Measurements from ENCODE around the gene NUP50. TPM values are rescaled to one million over a fixed set of nuclear protein-coding genes. Genes with fewer than 3 reads are reported as not detected.
A peak's percentile ranks its signal among the peaks of the same experiment; 100 is the strongest.

The NUP50 gene
- total and polyA plus RNA-seq, 2 of the 13 experiments (the other 11 are each of a cell fraction or from before 2014, with no cell fraction given): 14.2 to 52.4 TPM

- no peak for TF ChIP-seq ZBTB46 (CRISPR knock-in tag; IDR thresholded peaks at IDR 0.05; ENCODE audit: borderline replicate concordance)
- no peak for TF ChIP-seq DBP (CRISPR knock-in tag; IDR thresholded peaks at IDR 0.05; ENCODE audit: not compliant biosample characterization)
- peak; percentile 97 for TF ChIP-seq ZNF558 (CRISPR knock-in tag; IDR thresholded peaks at IDR 0.05; ENCODE audit: borderline replicate concordance)
- peak; percentile 67; the same call in 1 of the 2 replicates for TF ChIP-seq ZNF331 (CRISPR knock-in tag; IDR thresholded peaks at IDR 0.05)
- peak; percentile 81 for TF ChIP-seq HINFP (CRISPR knock-in tag; IDR thresholded peaks at IDR 0.05; ENCODE audit: low read depth)
- TF ChIP-seq CEBPB (IDR thresholded peaks at IDR 0.05; ENCODE audit: borderline replicate concordance, low read depth, low read length): no peak
- no peak for TF ChIP-seq ZNF713 (CRISPR knock-in tag; IDR thresholded peaks at IDR 0.05)
- TF ChIP-seq CBX5 (CRISPR knock-in tag; IDR thresholded peaks at IDR 0.05; ENCODE audit: borderline replicate concordance): no peak
- TF ChIP-seq E2F2 (CRISPR knock-in tag; IDR thresholded peaks at IDR 0.05; ENCODE audit: borderline replicate concordance): peak; percentile 88; the same call in 1 of the 2 replicates
- no peak for TF ChIP-seq HCFC1 (IDR thresholded peaks at IDR 0.05; ENCODE audit: low read depth, low read length)
- TF ChIP-seq ZNF562 (CRISPR knock-in tag; IDR thresholded peaks at IDR 0.05; ENCODE audit: borderline replicate concordance): no peak
- TF ChIP-seq ZNF607 (CRISPR knock-in tag; IDR thresholded peaks at IDR 0.05; ENCODE audit: borderline replicate concordance): peak; percentile 93
- no peak; the same call in 1 of the 2 replicates for TF ChIP-seq JUNB (CRISPR knock-in tag; IDR thresholded peaks at IDR 0.05; ENCODE audit: borderline replicate concordance)
- no peak for TF ChIP-seq PCBP1 (IDR thresholded peaks at IDR 0.05; ENCODE audit: borderline replicate concordance, low read depth, low read length)
- no peak for TF ChIP-seq KDM1A (CRISPR knock-in tag; IDR thresholded peaks at IDR 0.05)
- TF ChIP-seq ZNF205 (CRISPR knock-in tag; IDR thresholded peaks at IDR 0.05): peak; percentile 69; the same call in 1 of the 2 replicates
- TF ChIP-seq TCF7L2 (IDR thresholded peaks at IDR 0.05; ENCODE audit: low read depth, low read length): no peak
- 0 out of 2 replicates have a peak, but pooled peaks have one; percentile 90 for TF ChIP-seq ZNF337 (CRISPR knock-in tag; IDR thresholded peaks at IDR 0.05; ENCODE audit: borderline replicate concordance, low read depth)
- TF ChIP-seq HNRNPUL1 (IDR thresholded peaks at IDR 0.05; ENCODE audit: low read depth, low read length): peak; percentile 32; the same call in 1 of the 2 replicates
- TF ChIP-seq ZNF563 (CRISPR knock-in tag; IDR thresholded peaks at IDR 0.05): peak; percentile 82; the same call in 1 of the 2 replicates
- peak; percentile 52; the same call in 1 of the 2 replicates for TF ChIP-seq ZNF770 (CRISPR knock-in tag; IDR thresholded peaks at IDR 0.05)
These were observed at the start of gene NUP50 (continued) for GRCh38 chr22:45163451-45164269.
